ENCODE measurements around the gene DSG4.

DSG4 gene

GRCh38 chr18:31399306-31400032 is 22.9 kb downstream of the DSG4 start:
- TF ChIP-seq EZH2 (IDR thresholded peaks at IDR 0.05) (no peak), FOXP2 (optimal IDR thresholded peaks at IDR 0.05; ENCODE audit: control extremely low read depth, extremely low read length, insufficient read depth) (no peak), POLR2AphosphoS5 (IDR thresholded peaks at IDR 0.05; ENCODE audit: borderline replicate concordance, low read depth, low read length) (no peak)
- Histone ChIP-seq H3K27ac (no peak overlapping the region), H3K9ac (ENCODE audit: insufficient read length) (no peak overlapping the region), H3K36me3 (ENCODE audit: insufficient read depth, low read length) (no peaks in the 10 kb centered on the region), H3K4me3 (no peak overlapping the region), H3K9me3 (ENCODE audit: low read depth, low read length) (no peaks in the 10 kb centered on the region)
- DNase-seq (ENCODE audit: low read depth, low spot score), result no peak

GRCh38 chr18:31401156-31402025 is 24.8 kb downstream of the DSG4 start:
- Histone ChIP-seq H3K36me3 (ENCODE audit: insufficient read depth, low read length) (no peaks in the 10 kb centered on the region), H3K4me3 (no peak overlapping the region), H3K9me3 (ENCODE audit: low read depth, low read length) (no peaks in the 10 kb centered on the region), H3K9ac (ENCODE audit: insufficient read length) (no peak overlapping the region), H3K27ac (no peak overlapping the region)
- DNase-seq (ENCODE audit: low read depth, low spot score), result no peak
- TF ChIP-seq FOXP2 (optimal IDR thresholded peaks at IDR 0.05; ENCODE audit: control extremely low read depth, extremely low read length, insufficient read depth) (no peak), EZH2 (IDR thresholded peaks at IDR 0.05) (no peak), POLR2AphosphoS5 (IDR thresholded peaks at IDR 0.05; ENCODE audit: borderline replicate concordance, low read depth, low read length) (no peak)

GRCh38 chr18:31402026-31402373 is 25.4 kb downstream of the DSG4 start:
- Histone ChIP-seq H3K4me3 (no peak overlapping the region), H3K27ac (no peak overlapping the region), H3K9ac (ENCODE audit: insufficient read length) (no peak overlapping the region), H3K9me3 (ENCODE audit: low read depth, low read length) (no peaks in the 10 kb centered on the region), H3K36me3 (ENCODE audit: insufficient read depth, low read length) (no peaks in the 10 kb centered on the region)
- DNase-seq (ENCODE audit: low read depth, low spot score), result no peak
- TF ChIP-seq FOXP2 (optimal IDR thresholded peaks at IDR 0.05; ENCODE audit: control extremely low read depth, extremely low read length, insufficient read depth) (no peak), POLR2AphosphoS5 (IDR thresholded peaks at IDR 0.05; ENCODE audit: borderline replicate concordance, low read depth, low read length) (no peak), EZH2 (IDR thresholded peaks at IDR 0.05) (no peak)

DNA sequence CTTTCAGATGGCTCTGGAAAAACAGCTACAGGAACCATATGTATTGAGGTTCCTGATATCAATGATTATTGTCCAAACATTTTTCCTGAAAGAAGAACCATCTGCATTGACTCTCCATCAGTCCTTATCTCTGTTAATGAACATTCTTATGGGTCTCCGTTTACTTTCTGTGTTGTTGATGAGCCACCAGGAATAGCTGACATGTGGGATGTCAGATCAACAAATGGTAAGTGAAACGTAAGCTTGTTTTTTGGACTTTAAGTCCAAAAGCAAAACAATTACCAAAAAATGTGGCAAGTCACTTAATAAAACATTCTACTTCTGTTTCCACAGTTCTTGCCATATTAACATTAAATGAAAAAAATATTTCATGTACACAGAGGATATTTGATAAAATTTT is 26.8 kb downstream of the DSG4 start:
- H3K9me3 ChIP-seq (ENCODE audit: low read depth, low read length), result no peaks in the 10 kb centered on the region

GRCh38 chr18:31407649-31408048 is 31.1 kb downstream of the DSG4 start:
- no peak overlapping the region for H3K27ac ChIP-seq
- H3K9me3 ChIP-seq (ENCODE audit: low read depth, low read length), result no peaks in the 10 kb centered on the region
- TF ChIP-seq FOXP2 (optimal IDR thresholded peaks at IDR 0.05; ENCODE audit: control extremely low read depth, extremely low read length, insufficient read depth) (no peak), EZH2 (IDR thresholded peaks at IDR 0.05) (no peak), POLR2AphosphoS5 (IDR thresholded peaks at IDR 0.05; ENCODE audit: borderline replicate concordance, low read depth, low read length) (no peak)
- no peak overlapping the region for H3K9ac ChIP-seq (ENCODE audit: insufficient read length)
- H3K36me3 ChIP-seq (ENCODE audit: insufficient read depth, low read length), result no peaks in the 10 kb centered on the region
- no peak for DNase-seq (ENCODE audit: low read depth, low spot score)
- no peak overlapping the region for H3K4me3 ChIP-seq

More for the DNA sequence above, 26.8 kb downstream of the DSG4 start:
- no peaks in the 10 kb centered on the region for H3K36me3 ChIP-seq (ENCODE audit: insufficient read depth, low read length)
- no peak overlapping the region for H3K9ac ChIP-seq (ENCODE audit: insufficient read length)
- TF ChIP-seq EZH2 (IDR thresholded peaks at IDR 0.05) (no peak), POLR2AphosphoS5 (IDR thresholded peaks at IDR 0.05; ENCODE audit: borderline replicate concordance, low read depth, low read length) (no peak), FOXP2 (optimal IDR thresholded peaks at IDR 0.05; ENCODE audit: control extremely low read depth, extremely low read length, insufficient read depth) (no peak)
- no peak overlapping the region for H3K4me3 ChIP-seq
- no peak for DNase-seq (ENCODE audit: low read depth, low spot score)
- no peak overlapping the region for H3K27ac ChIP-seq

- no peak overlapping the region for H3K9ac ChIP-seq (ENCODE audit: insufficient read length)
- DNase-seq (ENCODE audit: low read depth, low spot score), result no peak
- H3K27ac ChIP-seq, result no peak overlapping the region
- no peak overlapping the region for H3K4me3 ChIP-seq
- H3K36me3 ChIP-seq (ENCODE audit: insufficient read depth, low read length), result no peaks in the 10 kb centered on the region
- TF ChIP-seq EZH2 (IDR thresholded peaks at IDR 0.05) (no peak), POLR2AphosphoS5 (IDR thresholded peaks at IDR 0.05; ENCODE audit: borderline replicate concordance, low read depth, low read length) (no peak), FOXP2 (optimal IDR thresholded peaks at IDR 0.05; ENCODE audit: control extremely low read depth, extremely low read length, insufficient read depth) (no peak)
- no peaks in the 10 kb centered on the region for H3K9me3 ChIP-seq (ENCODE audit: low read depth, low read length)
These were observed 32.7 kb downstream of the DSG4 start for GRCh38 chr18:31409276-31409675.

- no peak overlapping the region for H3K4me3 ChIP-seq
- no peaks in the 10 kb centered on the region for H3K36me3 ChIP-seq (ENCODE audit: insufficient read depth, low read length)
- TF ChIP-seq EZH2 (IDR thresholded peaks at IDR 0.05), result no peak
- no peak for TF ChIP-seq POLR2AphosphoS5 (IDR thresholded peaks at IDR 0.05; ENCODE audit: borderline replicate concordance, low read depth, low read length)
- no peak for TF ChIP-seq FOXP2 (optimal IDR thresholded peaks at IDR 0.05; ENCODE audit: control extremely low read depth, extremely low read length, insufficient read depth)
- H3K27ac ChIP-seq, result no peak overlapping the region
- no peak overlapping the region for H3K9ac ChIP-seq (ENCODE audit: insufficient read length)
- no peak for DNase-seq (ENCODE audit: low read depth, low spot score)
- no peaks in the 10 kb centered on the region for H3K9me3 ChIP-seq (ENCODE audit: low read depth, low read length)
These were observed 34.3 kb downstream of the DSG4 start for GRCh38 chr18:31410716-31411483.

- Histone ChIP-seq H3K9ac (ENCODE audit: insufficient read length) (no peak overlapping the region), H3K4me3 (no peak overlapping the region), H3K36me3 (ENCODE audit: insufficient read depth, low read length) (no peaks in the 10 kb centered on the region), H3K9me3 (ENCODE audit: low read depth, low read length) (no peaks in the 10 kb centered on the region), H3K27ac (no peak overlapping the region)
- TF ChIP-seq FOXP2 (optimal IDR thresholded peaks at IDR 0.05; ENCODE audit: control extremely low read depth, extremely low read length, insufficient read depth) (no peak), EZH2 (IDR thresholded peaks at IDR 0.05) (no peak)
- DNase-seq (ENCODE audit: low read depth, low spot score), result no peak
These were observed 36.6 kb downstream of the DSG4 start for GRCh38 chr18:31413137-31413536.

Data from SK-N-MC (cell line).